Mammary epithelial cell (primary cell): ENCODE measurements around the gene NBEA.

ENCODE experiments used
- EZH2 ChIP-seq: IDR thresholded peaks from 2 replicates; pipeline ENCODE4 v1.6.1; 2012; ENCODE audit warnings: low read length, inconsistent platforms, borderline replicate concordance
- TF ChIP-seq, protein P1 (sequence below), 2 donors: IDR thresholded peaks in 1 of 2; conservative IDR thresholded peaks in 1 of 2; 2 replicates each; pipeline ENCODE4 v1.5.1; 2011 to 2012; ENCODE audit warnings: inconsistent platforms in 2 of 2, low read length in 2 of 2, mild to moderate bottlenecking in 2 of 2, control low read depth in 1 of 2, low read depth in 1 of 2; ENCODE audit not compliant: insufficient read depth in 1 of 2; ENCODE audit errors: extremely low read depth in 1 of 2

- no peak for TF ChIP-seq EZH2
- TF ChIP-seq, protein P1, sequence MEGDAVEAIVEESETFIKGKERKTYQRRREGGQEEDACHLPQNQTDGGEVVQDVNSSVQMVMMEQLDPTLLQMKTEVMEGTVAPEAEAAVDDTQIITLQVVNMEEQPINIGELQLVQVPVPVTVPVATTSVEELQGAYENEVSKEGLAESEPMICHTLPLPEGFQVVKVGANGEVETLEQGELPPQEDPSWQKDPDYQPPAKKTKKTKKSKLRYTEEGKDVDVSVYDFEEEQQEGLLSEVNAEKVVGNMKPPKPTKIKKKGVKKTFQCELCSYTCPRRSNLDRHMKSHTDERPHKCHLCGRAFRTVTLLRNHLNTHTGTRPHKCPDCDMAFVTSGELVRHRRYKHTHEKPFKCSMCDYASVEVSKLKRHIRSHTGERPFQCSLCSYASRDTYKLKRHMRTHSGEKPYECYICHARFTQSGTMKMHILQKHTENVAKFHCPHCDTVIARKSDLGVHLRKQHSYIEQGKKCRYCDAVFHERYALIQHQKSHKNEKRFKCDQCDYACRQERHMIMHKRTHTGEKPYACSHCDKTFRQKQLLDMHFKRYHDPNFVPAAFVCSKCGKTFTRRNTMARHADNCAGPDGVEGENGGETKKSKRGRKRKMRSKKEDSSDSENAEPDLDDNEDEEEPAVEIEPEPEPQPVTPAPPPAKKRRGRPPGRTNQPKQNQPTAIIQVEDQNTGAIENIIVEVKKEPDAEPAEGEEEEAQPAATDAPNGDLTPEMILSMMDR (conservative IDR thresholded peaks at IDR 0.05 in 1 of 2, IDR thresholded peaks at IDR 0.05 in 1 of 2; ENCODE audit: extremely low read depth in 1 of 2, insufficient read depth in 1 of 2, low read depth in 1 of 2, low read length in 2 of 2): no peak
Observed at GRCh38 chr13:34988330-34988791, 46.3 kb downstream of the NBEA start.
